Ramos (cell line): ENCODE results near the gene PTP4A1.
"Not testable (repeated sequence)": the region's sequence is repeated elsewhere in the genome, so short reads cannot be mapped to it uniquely, and the experiment has no call there.

Experiments used
- in situ Hi-C: fragments of 300-500 bp; cut with MboI; formaldehyde crosslinking; loops from one replicate; pipeline ENCODE4 v1.14.3; 2022; ENCODE audit warnings: low sequenced_read_pairs; ENCODE audit not compliant: unreplicated experiment

The PTP4A1 gene

DNA sequence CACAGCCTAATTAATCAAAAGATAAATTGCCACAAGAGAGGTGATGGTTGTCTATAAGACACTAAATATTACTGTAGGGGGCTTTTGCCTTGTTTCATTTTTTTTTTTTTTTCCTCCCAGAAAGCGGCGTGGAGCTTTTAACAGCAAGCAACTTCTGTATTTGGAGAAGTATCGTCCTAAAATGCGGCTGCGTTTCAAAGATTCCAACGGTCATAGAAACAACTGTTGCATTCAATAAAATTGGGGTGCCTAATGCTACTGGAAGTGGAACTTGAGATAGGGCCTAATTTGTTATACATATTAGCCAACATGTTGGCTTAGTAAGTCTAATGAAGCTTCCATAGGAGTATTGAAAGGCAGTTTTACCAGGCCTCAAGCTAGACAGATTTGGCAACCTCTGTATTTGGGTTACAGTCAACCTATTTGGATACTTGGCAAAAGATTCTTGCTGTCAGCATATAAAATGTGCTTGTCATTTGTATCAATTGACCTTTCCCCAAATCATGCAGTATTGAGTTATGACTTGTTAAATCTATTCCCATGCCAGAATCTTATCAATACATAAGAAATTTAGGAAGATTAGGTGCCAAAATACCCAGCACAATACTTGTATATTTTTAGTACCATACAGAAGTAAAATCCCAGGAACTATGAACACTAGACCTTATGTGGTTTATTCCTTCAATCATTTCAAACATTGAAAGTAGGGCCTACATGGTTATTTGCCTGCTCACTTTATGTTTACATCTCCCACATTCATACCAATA is 7.8 kb downstream of the PTP4A1 start:
- in situ Hi-C loops, result no loop called here

- in situ Hi-C loops, result no loop called here
These were observed 8.4 kb downstream of the PTP4A1 start for GRCh38 chr6:63580704-63580961.

GRCh38 chr6:63581355-63582013 is 9.2 kb downstream of the PTP4A1 start:
- in situ Hi-C loops, result no loop called here

GRCh38 chr6:63582579-63583231 is 10.4 kb downstream of the PTP4A1 start:
- in situ Hi-C loops, result no loop called here

DNA sequence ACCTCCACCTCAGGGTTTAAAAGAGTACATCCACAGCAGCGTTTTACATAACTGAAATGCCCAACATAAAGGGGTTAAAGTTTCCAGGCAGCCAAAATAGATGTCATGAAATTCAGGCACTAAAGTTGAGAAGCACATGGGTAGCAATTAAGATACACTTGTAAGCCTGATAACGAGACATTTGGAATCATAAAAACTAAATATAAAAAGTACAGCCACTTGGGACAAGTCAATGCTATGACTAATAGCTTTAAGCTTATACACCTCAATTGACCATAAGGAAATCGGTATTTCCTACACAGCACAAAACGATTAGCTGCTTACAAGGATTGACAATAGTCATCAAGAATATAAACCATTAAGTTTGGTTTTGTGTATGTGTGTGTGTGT is 11.8 kb downstream of the PTP4A1 start:
- in situ Hi-C loops, result no loop called here

DNA sequence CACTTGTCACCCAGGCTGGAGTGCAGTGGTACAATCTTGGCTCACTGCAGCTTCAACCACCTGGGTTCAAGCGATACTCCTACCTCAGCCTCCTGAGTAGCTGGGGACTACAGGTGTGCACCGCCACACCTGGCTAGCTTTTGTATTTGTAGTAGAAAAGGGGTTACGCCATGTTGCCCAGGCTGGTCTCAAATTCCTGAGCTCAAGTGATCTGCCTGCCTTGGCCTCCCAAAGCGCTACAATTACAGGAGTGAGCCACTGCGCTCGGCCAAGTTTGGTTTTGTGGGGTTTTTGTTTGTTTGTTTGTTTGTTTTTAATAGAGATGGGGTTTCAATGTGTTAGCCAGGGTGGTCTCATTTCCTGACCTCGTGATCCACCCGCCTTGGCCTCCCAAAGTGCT is 12.3 kb downstream of the PTP4A1 start:
- in situ Hi-C loops, result no loop called here

- in situ Hi-C loops, result not testable (repeated sequence)
These were observed 13.4 kb downstream of the PTP4A1 start for GRCh38 chr6:63585652-63586051.

- in situ Hi-C loops, result loop anchor here (10.0 kb wide), 1 partner anchor 155 kb away; no protein-coding TSS in a partner anchor
These were observed 17.7 kb downstream of the PTP4A1 start for GRCh38 chr6:63589952-63590411.

DNA sequence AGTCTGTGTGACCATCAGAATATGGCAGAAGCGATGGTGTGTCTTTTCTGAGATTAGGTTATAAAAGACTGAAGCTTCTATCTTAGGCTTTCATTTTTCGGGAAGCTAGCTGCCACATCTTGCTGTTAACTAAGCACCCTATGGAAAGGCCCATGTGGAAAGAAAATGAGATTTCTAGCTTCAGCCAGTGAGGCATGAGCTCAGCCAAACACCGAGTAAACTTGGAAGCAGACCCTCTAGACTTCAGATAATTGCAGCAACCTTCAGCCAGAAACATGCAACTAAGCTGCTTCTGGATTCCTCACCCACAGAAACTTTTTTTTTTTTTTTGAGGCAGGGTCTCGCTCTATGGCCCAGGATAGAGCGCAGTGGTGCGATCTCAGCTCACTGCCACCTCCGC is 20.6 kb downstream of the PTP4A1 start:
- in situ Hi-C loops, result loop anchor here (10.0 kb wide), 1 partner anchor 152 kb away; no protein-coding TSS in a partner anchor

- in situ Hi-C loops, result loop anchor here (10.0 kb wide), 1 partner anchor 147 kb away; no protein-coding TSS in a partner anchor
These were observed 25.1 kb downstream of the PTP4A1 start for GRCh38 chr6:63597141-63598048.

DNA sequence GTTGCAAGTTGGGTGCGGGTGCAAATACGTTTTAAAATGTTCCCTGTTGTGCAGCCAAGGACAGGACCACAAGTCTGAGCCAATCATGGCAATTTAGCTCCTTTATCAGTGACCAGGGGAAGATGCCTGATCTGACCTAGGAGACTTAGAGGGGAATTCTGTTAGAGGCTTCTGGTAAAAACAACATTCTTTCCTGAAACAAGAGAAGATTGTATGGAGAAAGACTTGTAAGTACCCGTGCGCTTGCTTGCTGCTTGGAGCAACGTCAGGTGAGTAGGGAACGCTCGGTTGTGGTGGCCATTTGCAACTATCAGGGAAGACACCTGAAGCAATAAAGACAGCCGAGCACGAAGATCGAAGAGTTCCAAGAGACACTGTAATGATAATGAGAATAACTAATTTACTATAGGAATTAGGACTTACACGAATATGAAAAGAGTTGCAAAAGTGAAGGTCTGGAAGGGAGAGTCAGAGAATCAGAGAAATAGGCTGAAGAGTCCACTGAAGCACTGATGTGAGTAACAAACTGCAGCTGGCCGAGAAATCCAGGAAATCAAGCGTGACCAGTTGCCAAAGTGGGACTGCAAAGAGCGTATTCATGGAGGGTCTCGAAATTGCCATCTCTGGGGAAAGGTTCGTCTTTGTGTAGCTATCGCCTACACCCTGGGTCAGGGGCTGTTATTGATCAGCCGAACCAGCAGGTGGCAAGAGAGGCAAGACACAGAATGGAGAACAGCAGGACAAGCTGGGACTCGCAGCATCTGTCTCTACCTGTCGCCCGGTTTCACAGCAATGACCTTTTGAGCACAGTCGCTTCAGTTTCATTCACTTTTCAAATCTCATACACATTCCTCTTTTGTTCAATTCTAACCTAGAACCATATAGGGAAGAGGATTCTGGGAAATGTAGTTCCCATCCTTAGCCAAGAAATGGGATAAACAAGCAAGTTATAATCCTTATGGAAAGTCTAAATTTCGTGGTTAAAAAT is 26.1 kb downstream of the PTP4A1 start:
- in situ Hi-C loops, result loop anchor here (10.0 kb wide), 1 partner anchor 146 kb away; no protein-coding TSS in a partner anchor

DNA sequence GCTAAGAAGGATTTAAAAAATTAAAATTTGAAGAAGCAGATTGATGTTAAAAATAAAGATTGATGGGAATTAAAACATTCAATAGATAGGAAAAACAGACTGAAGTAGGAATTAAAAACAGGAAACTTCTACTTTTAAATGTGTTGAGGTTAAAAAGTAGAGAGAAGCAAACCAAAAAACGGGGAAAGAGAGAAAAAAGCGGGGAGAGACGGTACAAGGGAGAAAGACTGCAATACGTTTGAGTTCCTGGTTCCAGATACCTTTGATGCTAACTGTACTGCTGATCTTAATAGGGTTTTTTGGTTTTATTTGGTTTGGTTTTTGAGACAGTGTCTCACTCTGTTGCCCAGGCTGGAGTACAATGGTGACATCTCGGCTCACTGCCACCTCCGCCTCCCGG is 27.0 kb downstream of the PTP4A1 start:
- in situ Hi-C loops, result loop anchor here (10.0 kb wide), 1 partner anchor 146 kb away; no protein-coding TSS in a partner anchor

DNA sequence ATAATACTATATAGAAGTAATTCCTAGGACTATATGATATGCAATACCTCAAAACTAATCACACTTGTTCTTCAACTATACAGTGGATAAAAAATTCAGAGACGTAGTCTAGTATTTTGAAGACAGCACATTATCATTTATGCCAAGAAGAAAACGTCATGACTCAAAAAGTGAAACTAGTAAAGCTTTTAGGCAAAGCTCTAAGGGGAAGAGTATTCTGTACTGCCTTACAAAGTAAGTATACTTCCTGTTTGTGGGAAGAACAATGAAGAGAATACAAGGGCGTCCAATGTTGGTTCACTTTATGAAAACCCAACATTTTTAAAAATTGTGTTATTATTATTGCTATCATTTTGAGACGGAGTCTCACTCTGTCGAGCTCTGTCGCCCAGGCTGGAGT is 27.9 kb downstream of the PTP4A1 start:
- in situ Hi-C loops, result no loop called here

DNA sequence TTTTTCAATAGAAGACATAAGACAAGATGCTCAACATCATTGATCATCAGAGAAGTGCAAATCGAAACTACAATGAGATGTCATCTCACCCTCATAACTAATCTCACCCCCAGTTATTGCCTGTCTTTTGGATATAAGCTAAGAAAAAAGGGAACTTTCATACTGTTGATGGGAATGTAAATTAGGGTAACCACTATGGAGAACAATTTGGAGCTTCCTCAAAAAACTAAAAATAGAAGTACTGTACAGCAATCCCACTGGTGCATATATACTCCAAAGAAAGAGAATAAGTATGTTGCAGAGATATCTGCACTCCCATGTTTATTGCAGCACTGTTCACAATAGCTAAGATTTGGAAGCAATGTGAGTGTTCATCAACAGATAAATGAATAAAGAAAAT is 37.0 kb downstream of the PTP4A1 start:
- in situ Hi-C loops, result no loop called here

DNA sequence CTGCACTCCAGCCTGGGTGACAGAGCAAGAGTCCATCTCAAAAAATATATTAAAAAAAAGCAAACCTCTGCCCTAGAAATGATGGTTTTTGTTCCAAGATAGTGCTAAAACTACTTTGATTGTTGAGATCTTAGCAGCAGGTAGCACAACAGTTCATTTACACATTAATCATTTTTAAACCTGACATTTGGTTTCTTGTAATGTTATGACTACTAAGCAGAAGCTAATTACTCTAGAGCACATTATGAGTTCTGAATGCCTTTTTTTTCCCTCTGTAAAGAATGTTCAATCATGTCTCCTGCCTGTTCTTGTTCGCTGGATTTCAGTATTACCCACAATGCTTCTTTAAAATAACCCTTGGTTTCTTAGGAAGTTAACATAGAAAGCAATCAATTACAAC is 38.7 kb downstream of the PTP4A1 start:
- in situ Hi-C loops, result no loop called here

GRCh38 chr6:63611560-63611959 is 39.3 kb downstream of the PTP4A1 start:
- in situ Hi-C loops, result no loop called here

DNA sequence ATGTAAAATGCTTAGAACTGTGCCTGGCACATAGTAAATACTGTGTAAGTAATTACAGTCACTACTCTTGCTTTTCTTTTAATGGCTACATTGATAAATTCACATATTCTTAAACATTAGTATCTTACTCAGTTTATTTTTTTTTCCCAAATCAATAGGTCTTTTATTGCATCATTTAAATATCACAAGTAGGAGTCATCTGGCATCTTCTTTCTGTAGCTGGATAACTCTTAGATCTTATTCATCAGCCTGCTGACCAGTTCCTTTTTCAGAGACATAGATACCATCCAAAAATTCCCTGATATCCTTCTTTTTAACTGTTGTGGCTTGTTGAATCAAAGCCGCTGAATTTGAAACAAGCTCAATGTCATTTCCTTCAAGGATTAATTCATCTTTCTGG is 43.3 kb downstream of the PTP4A1 start:
- in situ Hi-C loops, result no loop called here
